Neural progenitor cell (in vitro differentiated cells): Measurements from ENCODE around the gene DENND4A. TPM values are rescaled to one million over a fixed set of nuclear protein-coding genes. Genes with fewer than 3 reads are reported as not detected.

Experiments used
- DNase-seq: peaks from one replicate; pipeline ENCODE4 v3.0.0-alpha.2; 2016; ENCODE audit warnings: low spot score
- H2AFZ ChIP-seq: fragments of 200-600 bp; sonication (generic); replicated peaks from 2 replicates; pipeline ENCODE4 v1.6.1; 2016; ENCODE audit warnings: antibody characterized with exemption
- H3F3A ChIP-seq: fragments of 200-600 bp; sonication (generic); 2 replicates; pipeline ENCODE4 v1.6.1; 2016; ENCODE audit warnings: antibody characterized with exemption, low read depth
- H3K27ac ChIP-seq: fragments of 200-600 bp; sonication (generic); 2 replicates; pipeline ENCODE4 v1.5.1; 2016; ENCODE audit warnings: mild to moderate bottlenecking
- H3K27me3 ChIP-seq: fragments of 200-600 bp; sonication (generic); 2 replicates; pipeline ENCODE4 v1.6.1; 2016; ENCODE audit warnings: mild to moderate bottlenecking, moderate library complexity
- H3K36me3 ChIP-seq: fragments of 200-600 bp; sonication (generic); 2 replicates; pipeline ENCODE4 v1.5.1; 2016
- H3K4me1 ChIP-seq: fragments of 200-600 bp; sonication (generic); 2 replicates; pipeline ENCODE4 v1.6.1; 2016; ENCODE audit warnings: mixed run types
- H3K4me2 ChIP-seq: fragments of 200-600 bp; sonication (generic); 2 replicates; pipeline ENCODE4 v1.6.1; 2016
- H3K4me3 ChIP-seq: fragments of 200-600 bp; sonication (generic); 2 replicates; pipeline ENCODE4 v1.5.1; 2016
- H3K79me2 ChIP-seq: fragments of 200-600 bp; sonication (generic); 2 replicates; pipeline ENCODE4 v1.6.1; 2016; ENCODE audit warnings: low read depth
- H3K9ac ChIP-seq: fragments of 200-600 bp; sonication (generic); 2 replicates; pipeline ENCODE4 v1.6.1; 2016
- H3K9me3 ChIP-seq: fragments of 200-600 bp; sonication (generic); 2 replicates; pipeline ENCODE4 v1.5.1; 2016; ENCODE audit warnings: low read depth
- H4K20me1 ChIP-seq: fragments of 200-600 bp; sonication (generic); 2 replicates; pipeline ENCODE4 v1.6.1; 2016; ENCODE audit warnings: low read depth
- H3K27ac Mint-ChIP-seq: 3 replicates; pipeline ENCODE4 v1.8.0; 2021; ENCODE audit warnings: mixed read lengths
- H3K27me3 Mint-ChIP-seq: 2 replicates; pipeline ENCODE4 v1.8.0; 2022; ENCODE audit warnings: low read depth, mild to moderate bottlenecking, inconsistent platforms, moderate library complexity, mixed read lengths; ENCODE audit not compliant: insufficient read depth
- H3K36me3 Mint-ChIP-seq: 3 replicates; pipeline ENCODE4 v1.8.0; 2021; ENCODE audit warnings: mixed read lengths
- H3K4me1 Mint-ChIP-seq: 3 replicates; pipeline ENCODE4 v1.8.0; 2021; ENCODE audit warnings: mixed read lengths
- H3K4me3 Mint-ChIP-seq: 3 replicates; pipeline ENCODE4 v1.8.0; 2021; ENCODE audit warnings: mild to moderate bottlenecking, moderate library complexity, mixed read lengths
- H3K9me3 Mint-ChIP-seq: 3 replicates; pipeline ENCODE4 v1.8.0; 2020; ENCODE audit warnings: mixed read lengths
- EZH2 ChIP-seq: fragments of 200-600 bp; sonication (generic); IDR thresholded peaks from 2 replicates; pipeline ENCODE4 v1.6.1; 2017; ENCODE audit warnings: antibody characterized with exemption, mild to moderate bottlenecking, moderate library complexity
- EZH2phosphoT487 ChIP-seq: fragments of 200-600 bp; sonication (generic); IDR thresholded peaks from 2 replicates; pipeline ENCODE4 v1.6.1; 2017; ENCODE audit warnings: antibody characterized with exemption
- total RNA-seq: library from RNA; depleted of rRNA; stranded (reverse); fragments of >200 nt; gene quantifications from 2 replicates; pipeline ENCODE4 v1.2.3, GENCODE V29; 2015; ENCODE audit warnings: low replicate concordance
- TF ChIP-seq, protein P1 (sequence below): fragments of 200-600 bp; sonication (generic); IDR thresholded peaks from 2 replicates; pipeline ENCODE4 v1.5.1; 2017; ENCODE audit warnings: antibody characterized with exemption, mild to moderate bottlenecking

DENND4A gene
- total RNA-seq, 1 donor from 2014 or later = 4.8 TPM

DNA sequence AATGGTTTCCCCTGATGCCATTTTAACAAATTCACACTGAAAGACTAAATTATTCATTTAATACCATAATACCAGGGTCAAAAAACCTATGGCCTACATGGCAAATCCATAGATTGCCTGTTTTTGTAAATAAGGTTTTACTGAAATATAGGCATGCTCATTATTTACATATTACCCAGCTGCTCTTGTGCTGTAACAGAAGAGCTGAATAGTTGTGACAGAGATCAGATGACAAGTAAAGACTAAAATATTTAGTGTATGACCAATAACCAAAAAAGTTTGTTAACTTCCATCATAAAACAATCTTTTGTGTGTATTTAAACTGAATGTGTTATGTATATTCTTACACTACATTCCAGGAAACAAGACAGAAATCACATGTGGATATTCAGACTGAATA lies 60.2 kb downstream of the DENND4A start:
- Histone ChIP-seq H3K79me2 (no peaks in the 10 kb centered on the region), H3K4me2 (no peak overlapping the region), H3K36me3 (no peaks in the 10 kb centered on the region), H4K20me1 (no peaks in the 10 kb centered on the region), H3K27me3 (no peaks in the 10 kb centered on the region), H3K9me3 (no peaks in the 10 kb centered on the region), H2AFZ (no peak overlapping the region), H3K9ac (no peak overlapping the region), H3F3A (no peaks in the 10 kb centered on the region), H3K4me1 (no peaks in the 10 kb centered on the region), H3K27ac (peak overlapping the region; percentile 3), H3K4me3 (no peak overlapping the region)
- no peak for DNase-seq
- Mint-ChIP-seq H3K27me3 (no peaks in the 10 kb centered on the region), H3K4me1 (no peaks in the 10 kb centered on the region), H3K9me3 (no peaks in the 10 kb centered on the region), H3K27ac (no peak overlapping the region), H3K36me3 (peaks cover 2% of the 10 kb centered on the region), H3K4me3 (no peak overlapping the region)
- no peak for TF ChIP-seq EZH2phosphoT487
- TF ChIP-seq EZH2 = no peak
- TF ChIP-seq, protein P1, sequence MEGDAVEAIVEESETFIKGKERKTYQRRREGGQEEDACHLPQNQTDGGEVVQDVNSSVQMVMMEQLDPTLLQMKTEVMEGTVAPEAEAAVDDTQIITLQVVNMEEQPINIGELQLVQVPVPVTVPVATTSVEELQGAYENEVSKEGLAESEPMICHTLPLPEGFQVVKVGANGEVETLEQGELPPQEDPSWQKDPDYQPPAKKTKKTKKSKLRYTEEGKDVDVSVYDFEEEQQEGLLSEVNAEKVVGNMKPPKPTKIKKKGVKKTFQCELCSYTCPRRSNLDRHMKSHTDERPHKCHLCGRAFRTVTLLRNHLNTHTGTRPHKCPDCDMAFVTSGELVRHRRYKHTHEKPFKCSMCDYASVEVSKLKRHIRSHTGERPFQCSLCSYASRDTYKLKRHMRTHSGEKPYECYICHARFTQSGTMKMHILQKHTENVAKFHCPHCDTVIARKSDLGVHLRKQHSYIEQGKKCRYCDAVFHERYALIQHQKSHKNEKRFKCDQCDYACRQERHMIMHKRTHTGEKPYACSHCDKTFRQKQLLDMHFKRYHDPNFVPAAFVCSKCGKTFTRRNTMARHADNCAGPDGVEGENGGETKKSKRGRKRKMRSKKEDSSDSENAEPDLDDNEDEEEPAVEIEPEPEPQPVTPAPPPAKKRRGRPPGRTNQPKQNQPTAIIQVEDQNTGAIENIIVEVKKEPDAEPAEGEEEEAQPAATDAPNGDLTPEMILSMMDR = no peak

DNA sequence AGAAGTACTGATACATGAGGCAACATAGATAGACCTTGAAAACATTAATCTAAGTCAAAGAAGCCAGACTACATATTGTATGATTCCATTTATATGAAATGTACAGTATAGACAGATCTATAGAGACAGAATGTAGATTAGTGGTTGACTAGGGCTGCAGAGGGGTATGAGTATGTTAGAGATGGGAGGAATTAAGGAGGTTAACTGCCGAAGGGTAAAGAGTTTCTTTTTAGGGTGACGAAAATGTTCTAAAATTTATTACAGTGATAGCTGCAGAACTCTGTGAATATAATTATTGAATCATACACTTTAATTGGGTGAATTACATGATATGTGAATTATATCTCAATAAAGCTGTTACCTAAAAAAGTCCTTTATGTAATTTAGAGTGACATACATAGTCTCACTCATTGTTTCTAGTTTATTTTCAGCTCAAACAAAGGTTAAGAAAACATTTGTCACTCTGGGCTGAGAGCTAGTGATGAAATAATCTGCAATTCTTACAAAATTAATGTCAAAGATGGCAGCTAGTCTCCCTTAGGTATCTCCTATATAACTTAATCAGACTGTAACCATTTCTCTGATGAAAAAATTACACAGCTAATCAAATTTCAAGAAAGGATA lies 61.4 kb downstream of the DENND4A start:
- TF ChIP-seq EZH2phosphoT487 (no peak), EZH2 (no peak)
- TF ChIP-seq, protein P1 = no peak
- Mint-ChIP-seq H3K4me3 (no peak overlapping the region), H3K27ac (no peak overlapping the region), H3K9me3 (no peaks in the 10 kb centered on the region), H3K27me3 (no peaks in the 10 kb centered on the region), H3K4me1 (no peaks in the 10 kb centered on the region), H3K36me3 (peaks cover 2% of the 10 kb centered on the region)
- H3K27ac ChIP-seq = no peak overlapping the region
- H3K79me2 ChIP-seq = no peaks in the 10 kb centered on the region
- H3K9me3 ChIP-seq = no peaks in the 10 kb centered on the region
- no peak overlapping the region for H2AFZ ChIP-seq
- H3F3A ChIP-seq = no peaks in the 10 kb centered on the region
- H4K20me1 ChIP-seq = no peaks in the 10 kb centered on the region
- H3K9ac ChIP-seq = no peak overlapping the region
- H3K4me2 ChIP-seq = no peak overlapping the region
- no peak overlapping the region for H3K4me3 ChIP-seq
- H3K4me1 ChIP-seq = no peaks in the 10 kb centered on the region
- no peak for DNase-seq
- H3K27me3 ChIP-seq = no peaks in the 10 kb centered on the region
- H3K36me3 ChIP-seq = no peaks in the 10 kb centered on the region

DNA sequence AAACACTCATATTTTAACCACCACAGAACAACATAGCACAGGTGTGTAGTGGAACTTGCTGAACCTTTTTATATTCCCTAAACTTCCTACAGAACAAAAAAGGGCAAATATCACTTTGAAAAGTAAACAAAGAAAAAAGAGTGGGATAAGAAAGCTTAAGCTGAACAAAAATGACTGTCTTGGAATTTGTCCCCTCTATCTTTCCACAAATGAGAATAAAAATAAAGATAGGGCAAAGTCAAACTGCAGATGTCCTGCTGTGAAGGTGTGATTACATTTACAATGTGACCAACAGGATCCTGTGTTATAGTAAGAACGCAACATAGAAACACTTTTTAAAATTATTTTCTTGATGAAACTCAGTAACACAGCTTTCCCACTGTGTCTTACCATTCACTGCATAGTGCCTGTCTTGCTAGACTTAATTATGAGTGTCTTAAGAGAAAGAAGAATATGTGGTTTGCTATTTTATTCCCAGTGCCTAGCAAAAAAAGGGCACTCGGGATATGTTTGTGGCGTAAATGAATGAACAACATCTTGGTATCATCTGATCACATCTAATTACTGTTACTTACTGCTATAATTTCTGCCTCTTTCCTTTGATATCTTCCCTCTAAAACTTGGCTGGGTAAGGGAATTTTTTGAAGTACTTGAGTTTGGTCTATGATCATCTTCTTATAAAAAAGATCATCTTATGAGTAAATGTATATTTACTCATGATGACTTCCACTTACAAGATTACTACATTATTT lies 67.5 kb downstream of the DENND4A start:
- no peaks in the 10 kb centered on the region for H3K36me3 ChIP-seq
- H3K9me3 Mint-ChIP-seq = no peaks in the 10 kb centered on the region
- no peaks in the 10 kb centered on the region for H4K20me1 ChIP-seq
- H3F3A ChIP-seq = no peaks in the 10 kb centered on the region
- no peak overlapping the region for H2AFZ ChIP-seq
- H3K9ac ChIP-seq = no peak overlapping the region
- TF ChIP-seq EZH2phosphoT487 = no peak
- TF ChIP-seq, protein P1 = no peak
- TF ChIP-seq EZH2 = no peak
- no peaks in the 10 kb centered on the region for H3K27me3 ChIP-seq
- no peaks in the 10 kb centered on the region for H3K4me1 Mint-ChIP-seq
- H3K27me3 Mint-ChIP-seq = no peaks in the 10 kb centered on the region
- H3K4me1 ChIP-seq = no peaks in the 10 kb centered on the region
- no peaks in the 10 kb centered on the region for H3K9me3 ChIP-seq
- no peak overlapping the region for H3K27ac ChIP-seq
- no peak overlapping the region for H3K4me2 ChIP-seq
- no peak overlapping the region for H3K27ac Mint-ChIP-seq
- no peaks in the 10 kb centered on the region for H3K79me2 ChIP-seq
- H3K4me3 Mint-ChIP-seq = no peak overlapping the region
- no peak overlapping the region for H3K4me3 ChIP-seq
- peaks cover 2% of the 10 kb centered on the region for H3K36me3 Mint-ChIP-seq
- DNase-seq = no peak
